ENCODE results near the gene MED12L. TPM values are rescaled to one million over a fixed set of nuclear protein-coding genes. Genes with fewer than 3 reads are reported as not detected.

Gene MED12L
- total RNA-seq, 4 donors from 2014 or later, result 0.19 to 0.83 (median 0.41) TPM

DNA sequence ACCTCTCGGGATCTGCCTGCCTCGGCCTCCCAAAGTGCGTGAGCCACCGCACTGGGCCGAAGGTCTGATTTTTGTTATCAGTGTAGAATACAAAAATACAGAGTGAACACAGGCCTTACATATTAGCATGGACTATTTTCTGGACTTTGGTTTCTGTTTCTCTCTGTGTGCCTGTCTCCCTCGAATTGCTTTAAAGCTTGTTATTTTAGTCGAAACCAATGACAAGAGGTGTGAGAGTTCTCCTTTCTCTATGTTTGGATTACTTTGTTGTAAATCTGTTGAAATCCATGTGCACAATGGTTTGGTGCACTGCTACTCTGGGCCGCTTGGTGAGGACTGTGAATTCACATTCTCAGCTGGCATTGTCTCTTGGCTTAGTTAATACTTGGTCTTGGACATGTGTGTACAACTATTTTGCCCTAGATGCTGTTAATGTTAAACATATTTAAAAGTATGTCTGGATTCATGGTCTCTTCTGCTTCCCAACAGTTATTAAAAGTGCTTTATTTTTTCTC is 23.9 kb downstream of the MED12L start:
- Histone ChIP-seq H3K4me3 (no peak overlapping the region), H3K27ac (replicated peaks in 1 of 4) (no peak overlapping the region), H3K27me3 (no peaks in the 10 kb centered on the region), H3K36me3 (no peaks in the 10 kb centered on the region), H3K4me1 (no peaks in the 10 kb centered on the region), H3K9me3 (no peaks in the 10 kb centered on the region)
- intact Hi-C loops (cut with DNase I), result no loop called here
- no peak for DNase-seq (ENCODE audit: extremely low spot score)
- TF ChIP-seq EP300 (IDR thresholded peaks at IDR 0.05), result no peak
- no peak for TF ChIP-seq POLR2AphosphoS5 (IDR thresholded peaks at IDR 0.05)
- no peak for TF ChIP-seq POLR2A (IDR thresholded peaks at IDR 0.05; ENCODE audit: low read depth)
- TF ChIP-seq, protein P1, sequence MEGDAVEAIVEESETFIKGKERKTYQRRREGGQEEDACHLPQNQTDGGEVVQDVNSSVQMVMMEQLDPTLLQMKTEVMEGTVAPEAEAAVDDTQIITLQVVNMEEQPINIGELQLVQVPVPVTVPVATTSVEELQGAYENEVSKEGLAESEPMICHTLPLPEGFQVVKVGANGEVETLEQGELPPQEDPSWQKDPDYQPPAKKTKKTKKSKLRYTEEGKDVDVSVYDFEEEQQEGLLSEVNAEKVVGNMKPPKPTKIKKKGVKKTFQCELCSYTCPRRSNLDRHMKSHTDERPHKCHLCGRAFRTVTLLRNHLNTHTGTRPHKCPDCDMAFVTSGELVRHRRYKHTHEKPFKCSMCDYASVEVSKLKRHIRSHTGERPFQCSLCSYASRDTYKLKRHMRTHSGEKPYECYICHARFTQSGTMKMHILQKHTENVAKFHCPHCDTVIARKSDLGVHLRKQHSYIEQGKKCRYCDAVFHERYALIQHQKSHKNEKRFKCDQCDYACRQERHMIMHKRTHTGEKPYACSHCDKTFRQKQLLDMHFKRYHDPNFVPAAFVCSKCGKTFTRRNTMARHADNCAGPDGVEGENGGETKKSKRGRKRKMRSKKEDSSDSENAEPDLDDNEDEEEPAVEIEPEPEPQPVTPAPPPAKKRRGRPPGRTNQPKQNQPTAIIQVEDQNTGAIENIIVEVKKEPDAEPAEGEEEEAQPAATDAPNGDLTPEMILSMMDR (IDR thresholded peaks at IDR 0.05), result no peak
- 87% methylated on average over 8 of the region's 8 CpGs for WGBS

DNA sequence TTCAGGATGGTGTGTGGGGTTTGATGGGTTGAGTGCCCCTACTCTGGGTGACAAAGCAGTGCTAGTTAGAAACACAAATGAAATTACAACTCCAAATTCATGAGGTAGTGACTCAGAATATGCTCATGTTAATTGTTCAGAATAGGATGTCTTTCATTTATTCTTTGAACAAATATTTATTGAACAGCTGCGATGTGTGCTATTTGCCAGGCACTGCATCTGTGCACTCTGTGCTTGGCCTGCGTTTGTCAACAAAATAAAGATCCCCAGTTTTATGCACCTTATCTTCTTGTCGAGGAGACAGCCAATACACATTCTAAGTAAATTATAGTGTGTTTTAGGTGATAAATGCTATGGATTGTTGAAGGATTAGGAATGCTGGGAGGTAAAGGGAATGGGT is 27.3 kb downstream of the MED12L start:
- intact Hi-C loops (cut with DNase I), result no loop called here
- no peak for DNase-seq (ENCODE audit: extremely low spot score)
- Histone ChIP-seq H3K27me3 (no peaks in the 10 kb centered on the region), H3K27ac (replicated peaks in 1 of 4) (no peak overlapping the region), H3K9me3 (no peaks in the 10 kb centered on the region), H3K4me1 (no peaks in the 10 kb centered on the region), H3K36me3 (no peaks in the 10 kb centered on the region), H3K4me3 (no peak overlapping the region)
- 81% methylated on average over 3 of the region's 3 CpGs for WGBS
- TF ChIP-seq EP300 (IDR thresholded peaks at IDR 0.05), result no peak
- TF ChIP-seq POLR2A (IDR thresholded peaks at IDR 0.05; ENCODE audit: low read depth), result no peak
- TF ChIP-seq, protein P1 (IDR thresholded peaks at IDR 0.05), result no peak
- no peak for TF ChIP-seq POLR2AphosphoS5 (IDR thresholded peaks at IDR 0.05)

DNA sequence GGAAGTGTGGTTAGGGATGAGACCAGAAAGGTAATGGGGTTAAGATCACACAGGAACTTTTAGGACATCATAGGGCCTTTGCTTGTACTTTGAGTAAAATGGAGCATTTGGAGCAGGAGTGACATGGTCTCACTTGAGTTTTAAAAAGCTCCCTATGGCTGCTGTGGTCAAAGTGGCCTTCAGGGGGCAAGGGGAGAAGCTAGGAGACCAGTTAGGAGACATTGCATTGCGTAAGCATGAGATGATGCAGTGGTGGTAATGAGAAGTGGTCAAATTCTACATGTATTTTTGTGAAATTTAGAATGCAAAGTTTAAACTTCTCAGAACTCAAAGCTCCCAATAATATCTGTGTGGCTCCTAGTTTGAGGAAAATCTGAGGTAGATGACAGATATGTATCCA is 27.9 kb downstream of the MED12L start:
- Histone ChIP-seq H3K4me3 (no peak overlapping the region), H3K27me3 (no peaks in the 10 kb centered on the region), H3K36me3 (no peaks in the 10 kb centered on the region), H3K4me1 (no peaks in the 10 kb centered on the region), H3K9me3 (no peaks in the 10 kb centered on the region), H3K27ac (replicated peaks in 1 of 4) (no peak overlapping the region)
- DNase-seq (ENCODE audit: extremely low spot score), result no peak
- WGBS, result 95% methylated on average over 1 of the region's 1 CpG
- TF ChIP-seq, protein P1 (IDR thresholded peaks at IDR 0.05), result no peak
- TF ChIP-seq POLR2AphosphoS5 (IDR thresholded peaks at IDR 0.05) (no peak), POLR2A (IDR thresholded peaks at IDR 0.05; ENCODE audit: low read depth) (no peak), EP300 (IDR thresholded peaks at IDR 0.05) (no peak)
- intact Hi-C loops (cut with DNase I), result no loop called here

DNA sequence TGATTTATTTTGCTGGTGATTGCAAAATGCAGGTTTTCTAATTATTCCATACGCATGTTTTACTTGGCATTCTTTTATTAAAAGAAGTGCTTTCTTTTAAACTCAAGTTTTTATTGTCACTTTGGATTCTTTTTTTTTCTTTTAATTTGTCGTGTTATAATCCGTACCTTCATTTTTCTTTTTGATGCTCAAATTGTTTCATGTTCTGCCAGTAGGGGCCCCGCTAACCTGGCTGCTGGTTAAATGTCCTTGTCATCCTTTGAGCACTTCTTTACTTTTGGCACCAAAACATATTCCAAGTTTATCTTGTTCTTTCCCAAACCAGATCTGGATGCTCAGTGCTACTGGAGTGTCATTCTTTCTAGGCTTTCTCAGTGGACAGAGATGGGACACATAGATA is 31.6 kb downstream of the MED12L start:
- Histone ChIP-seq H3K9me3 (no peaks in the 10 kb centered on the region), H3K27ac (replicated peaks in 1 of 4) (no peak overlapping the region), H3K36me3 (no peaks in the 10 kb centered on the region), H3K4me3 (no peak overlapping the region), H3K27me3 (no peaks in the 10 kb centered on the region), H3K4me1 (no peaks in the 10 kb centered on the region)
- TF ChIP-seq EP300 (IDR thresholded peaks at IDR 0.05) (no peak), POLR2AphosphoS5 (IDR thresholded peaks at IDR 0.05) (no peak), POLR2A (IDR thresholded peaks at IDR 0.05; ENCODE audit: low read depth) (no peak)
- TF ChIP-seq, protein P1 (IDR thresholded peaks at IDR 0.05), result no peak
- WGBS, result 89% methylated on average over 4 of the region's 4 CpGs
- intact Hi-C loops (cut with DNase I), result no loop called here
- DNase-seq (ENCODE audit: extremely low spot score), result no peak

DNA sequence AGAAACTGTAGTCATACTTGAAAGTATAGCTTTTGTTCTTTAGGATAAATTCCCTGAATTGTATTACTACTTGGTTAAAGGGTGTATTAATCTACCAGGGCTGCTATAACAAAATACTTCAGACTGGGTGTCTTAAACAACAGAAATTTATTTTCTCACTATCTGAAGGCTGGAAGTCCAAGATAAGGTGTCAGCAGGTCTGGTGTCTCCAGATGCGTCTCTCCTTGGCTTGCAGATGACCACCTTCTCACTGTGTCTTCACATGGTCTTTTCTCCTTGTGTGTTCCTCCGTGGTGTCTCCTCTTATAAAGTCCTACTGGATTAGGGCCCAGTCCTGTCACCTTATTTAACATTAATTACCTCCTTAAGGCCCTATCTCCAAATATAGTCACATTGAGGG is 33.7 kb downstream of the MED12L start:
- H3K27ac ChIP-seq (replicated peaks in 1 of 4), result no peak overlapping the region
- 90% methylated on average over 2 of the region's 2 CpGs for WGBS
- intact Hi-C loops (cut with DNase I), result no loop called here

More for the DNA sequence above, 33.7 kb downstream of the MED12L start:
- H3K9me3 ChIP-seq, result no peaks in the 10 kb centered on the region
- no peaks in the 10 kb centered on the region for H3K27me3 ChIP-seq
- no peaks in the 10 kb centered on the region for H3K36me3 ChIP-seq
- no peak for DNase-seq (ENCODE audit: extremely low spot score)
- no peak overlapping the region for H3K4me3 ChIP-seq
- TF ChIP-seq POLR2AphosphoS5 (IDR thresholded peaks at IDR 0.05) (no peak), EP300 (IDR thresholded peaks at IDR 0.05) (no peak), POLR2A (IDR thresholded peaks at IDR 0.05; ENCODE audit: low read depth) (no peak)
- TF ChIP-seq, protein P1 (IDR thresholded peaks at IDR 0.05), result no peak
- no peaks in the 10 kb centered on the region for H3K4me1 ChIP-seq
